GM18861 (cell line): ENCODE results near the gene KLHL14.
"Not testable (repeated sequence)": the region's sequence is repeated elsewhere in the genome, so short reads cannot be mapped to it uniquely, and the experiment has no call there.

Experiments
- ATAC-seq: cut with Tn5 transposase; IDR thresholded peaks from one replicate; pipeline ENCODE4 v1.9.1; 2021; ENCODE audit not compliant: unreplicated experiment

Gene KLHL14

DNA sequence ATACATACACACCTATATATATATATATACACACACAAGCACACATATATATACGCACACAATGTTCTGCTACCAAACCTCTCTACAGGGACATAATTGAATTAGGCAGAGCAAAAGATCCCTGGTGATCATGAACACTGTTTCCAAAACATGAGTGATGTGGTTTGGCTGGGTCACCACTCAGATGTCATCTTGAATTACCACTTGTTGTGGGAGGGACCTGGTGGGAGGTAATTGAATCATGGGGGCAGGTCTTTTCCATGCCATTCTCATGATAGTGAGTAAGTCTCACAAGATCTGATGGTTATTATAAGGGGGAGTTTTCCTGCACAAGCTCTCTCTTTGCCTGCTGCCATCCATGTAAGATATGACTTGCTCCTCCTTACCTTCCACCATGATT, 135.2 kb downstream of the KLHL14 start:
- ATAC-seq: not testable (repeated sequence)

DNA sequence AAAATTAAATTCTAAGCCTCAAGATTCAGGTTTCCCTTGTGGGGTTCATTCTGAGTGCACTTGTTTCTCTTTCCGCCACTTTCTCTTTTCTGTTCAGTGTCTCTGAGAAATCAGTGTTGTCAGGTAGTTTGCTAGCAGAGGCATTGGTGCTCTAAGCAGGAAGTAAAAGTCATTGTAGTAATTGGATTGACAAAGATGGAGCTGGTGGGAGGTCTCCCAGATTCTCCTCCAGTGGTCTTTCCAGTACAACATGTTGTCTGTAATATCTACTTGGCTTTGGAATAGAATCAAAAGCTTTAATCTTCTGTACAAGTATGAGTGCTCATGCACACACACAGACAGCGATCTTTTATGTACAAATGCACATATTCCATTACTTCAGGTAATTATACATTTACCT, 135.6 kb downstream of the KLHL14 start:
- ATAC-seq: no peak

DNA sequence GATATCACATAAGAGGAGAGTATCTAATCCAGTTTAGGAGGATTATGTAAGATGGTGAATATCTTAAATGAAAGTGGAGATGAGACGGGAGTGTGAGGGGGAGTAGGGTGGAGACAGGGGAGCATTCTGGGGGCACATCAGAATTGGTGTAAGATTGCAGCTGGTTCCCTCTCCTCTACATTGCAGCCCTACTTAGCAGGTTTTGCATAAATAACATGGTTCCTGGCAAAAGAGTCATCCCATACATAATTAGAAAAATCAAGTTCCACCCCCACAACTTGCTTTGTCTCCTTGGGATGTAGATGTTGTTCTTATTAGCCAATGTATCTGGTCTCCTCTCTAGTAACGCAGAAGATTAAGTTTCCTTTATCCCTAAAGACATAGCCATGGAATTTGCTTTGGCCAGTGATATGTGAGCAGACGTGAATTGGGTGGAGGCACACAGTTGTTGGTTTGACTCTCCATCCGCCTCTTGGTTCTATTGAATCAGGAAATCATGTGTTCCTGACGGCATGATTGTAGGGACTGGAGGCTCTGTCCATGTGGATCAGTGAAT, 137.9 kb downstream of the KLHL14 start:
- no peak for ATAC-seq

DNA sequence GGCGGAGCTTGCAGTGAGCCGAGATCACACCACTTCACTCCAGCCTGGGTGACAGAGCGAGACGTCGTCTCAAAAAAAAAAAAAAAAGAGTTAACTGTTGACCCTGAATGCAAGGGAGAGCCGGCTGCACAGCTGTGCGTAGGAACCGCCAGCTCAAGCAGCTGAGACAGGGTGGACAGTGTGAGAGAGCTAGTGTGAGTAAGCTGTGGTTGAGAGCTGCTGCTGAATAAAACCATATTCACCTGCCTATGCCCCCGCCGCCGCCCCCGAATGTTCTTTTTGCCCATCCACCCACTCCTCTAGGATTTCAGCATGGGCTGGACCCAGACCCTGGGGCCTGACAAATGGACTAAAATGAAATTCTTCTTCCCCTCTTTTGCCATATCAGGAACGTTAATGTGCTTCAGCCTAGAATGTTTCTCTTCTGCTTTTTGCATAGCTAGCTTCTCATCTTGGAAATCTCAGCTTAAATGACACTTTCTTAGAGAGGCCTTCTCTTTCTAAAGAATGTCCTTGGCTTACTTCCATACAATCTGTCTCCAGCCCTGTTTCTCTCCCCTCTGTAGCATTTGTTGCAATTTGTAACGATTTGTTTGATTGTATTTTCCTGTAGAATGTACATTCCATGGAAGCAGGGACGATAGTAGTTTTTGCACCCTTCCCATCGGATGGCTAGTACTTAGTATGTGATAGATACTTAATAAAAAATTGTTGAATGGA, 142.7 kb downstream of the KLHL14 start:
- ATAC-seq: no peak

DNA sequence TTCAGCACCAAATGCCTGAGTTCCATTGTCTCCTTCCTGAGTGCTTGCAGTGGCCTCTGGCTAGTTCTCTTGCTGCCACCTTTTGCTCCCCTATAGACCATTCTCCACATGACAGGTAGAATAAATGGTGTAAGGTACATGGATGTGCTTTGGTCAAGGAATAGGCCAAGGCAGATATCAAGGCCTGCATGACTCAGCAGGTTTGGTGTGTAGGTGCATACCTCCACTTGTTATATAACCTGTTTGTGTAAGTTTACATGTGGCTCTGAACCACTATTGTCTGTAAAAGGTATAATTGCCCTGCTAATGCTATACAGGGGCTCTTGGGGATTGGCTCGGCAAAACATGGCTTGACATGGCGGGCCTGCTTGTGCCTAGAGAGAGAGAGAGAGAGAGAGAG, 143.5 kb downstream of the KLHL14 start:
- ATAC-seq: no peak

DNA sequence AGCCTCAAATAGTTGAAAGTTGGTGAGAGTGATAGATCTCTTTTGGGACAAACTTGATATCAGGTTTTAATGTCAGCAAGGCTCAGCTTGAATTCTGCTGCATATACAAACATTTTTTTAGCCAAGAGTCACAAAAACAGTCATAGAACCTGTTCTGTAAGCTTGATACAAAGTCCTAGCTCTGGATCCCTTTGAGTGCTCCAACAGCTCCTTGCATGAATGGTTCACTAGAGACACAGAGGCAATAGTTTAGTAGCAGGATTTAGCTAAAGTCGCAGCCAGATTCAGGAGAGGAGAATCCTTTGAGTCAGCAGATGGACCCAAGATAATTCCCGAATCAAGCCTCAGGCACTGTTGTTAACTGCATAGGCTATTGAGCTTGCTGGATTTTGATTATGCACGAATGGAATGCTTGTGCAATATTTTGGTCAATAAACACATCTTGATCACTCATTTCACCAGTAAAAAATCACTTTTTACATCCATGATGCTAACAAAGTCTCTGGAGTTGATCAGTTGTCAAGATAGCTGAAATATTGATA, 148.6 kb downstream of the KLHL14 start:
- ATAC-seq: no peak

DNA sequence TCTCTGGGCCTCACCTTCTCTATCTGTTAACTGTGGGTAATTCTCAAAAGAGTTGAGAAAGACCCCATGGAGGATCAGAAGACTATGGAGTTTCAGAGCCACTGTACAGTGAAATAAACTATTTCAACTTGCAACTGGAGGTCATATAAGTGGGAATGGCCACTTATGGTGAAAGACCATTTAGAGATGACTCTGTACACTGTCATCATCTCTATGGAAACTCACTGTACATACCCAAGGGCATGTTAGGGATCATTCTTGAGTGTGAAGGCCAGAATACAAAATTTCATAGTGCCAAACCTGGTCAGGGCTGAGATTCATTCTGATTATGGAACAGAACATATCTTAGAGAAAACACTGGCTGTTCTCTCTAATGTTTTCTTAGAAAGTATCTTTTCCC, 149.3 kb downstream of the KLHL14 start:
- ATAC-seq: no peak
